LNCAP (cell line): ENCODE data around the gene MAP3K21.

Experiments used
- TF ChIP-seq, protein P1 (sequence below): fragments of 450-650 bp; IDR thresholded peaks from 2 replicates; pipeline ENCODE4 v1.5.1; 2017; ENCODE audit warnings: mild to moderate bottlenecking

Gene MAP3K21

DNA sequence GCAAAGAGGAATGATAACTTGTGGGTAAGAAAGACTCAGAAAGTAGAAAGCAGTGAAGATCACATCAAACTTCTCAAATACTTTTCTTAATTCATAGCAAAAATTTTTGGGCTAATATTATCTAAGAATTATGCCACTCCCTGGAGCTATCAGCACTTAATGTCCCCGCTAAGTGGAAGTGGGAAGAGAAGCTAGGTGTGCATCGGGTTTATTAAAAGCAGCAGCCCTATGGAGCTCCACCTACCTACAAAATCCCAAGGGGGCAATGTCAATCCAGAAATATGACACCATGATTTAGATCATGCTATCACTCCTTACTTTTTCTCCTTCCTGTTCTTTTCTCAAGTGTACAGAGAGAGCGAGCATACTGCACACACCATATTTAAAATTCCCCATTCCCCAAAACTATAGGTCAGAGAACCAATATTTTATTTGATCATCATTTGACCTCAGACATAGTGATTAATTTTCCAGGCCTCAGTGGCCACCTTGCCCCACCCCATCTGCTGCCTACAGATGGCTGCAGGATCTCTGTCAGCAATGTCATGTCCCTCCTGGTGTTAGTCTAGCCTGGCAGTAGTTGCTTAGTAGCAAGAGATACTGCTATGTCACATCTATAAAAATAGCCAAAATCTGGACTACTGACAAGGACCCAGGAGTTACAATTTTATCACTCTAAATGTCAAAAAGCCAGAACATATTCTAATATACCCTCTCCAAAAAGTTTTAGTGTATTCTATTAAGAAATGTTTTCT, 66.6 kb downstream of the MAP3K21 start:
- TF ChIP-seq, protein P1, sequence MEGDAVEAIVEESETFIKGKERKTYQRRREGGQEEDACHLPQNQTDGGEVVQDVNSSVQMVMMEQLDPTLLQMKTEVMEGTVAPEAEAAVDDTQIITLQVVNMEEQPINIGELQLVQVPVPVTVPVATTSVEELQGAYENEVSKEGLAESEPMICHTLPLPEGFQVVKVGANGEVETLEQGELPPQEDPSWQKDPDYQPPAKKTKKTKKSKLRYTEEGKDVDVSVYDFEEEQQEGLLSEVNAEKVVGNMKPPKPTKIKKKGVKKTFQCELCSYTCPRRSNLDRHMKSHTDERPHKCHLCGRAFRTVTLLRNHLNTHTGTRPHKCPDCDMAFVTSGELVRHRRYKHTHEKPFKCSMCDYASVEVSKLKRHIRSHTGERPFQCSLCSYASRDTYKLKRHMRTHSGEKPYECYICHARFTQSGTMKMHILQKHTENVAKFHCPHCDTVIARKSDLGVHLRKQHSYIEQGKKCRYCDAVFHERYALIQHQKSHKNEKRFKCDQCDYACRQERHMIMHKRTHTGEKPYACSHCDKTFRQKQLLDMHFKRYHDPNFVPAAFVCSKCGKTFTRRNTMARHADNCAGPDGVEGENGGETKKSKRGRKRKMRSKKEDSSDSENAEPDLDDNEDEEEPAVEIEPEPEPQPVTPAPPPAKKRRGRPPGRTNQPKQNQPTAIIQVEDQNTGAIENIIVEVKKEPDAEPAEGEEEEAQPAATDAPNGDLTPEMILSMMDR: no peak

DNA sequence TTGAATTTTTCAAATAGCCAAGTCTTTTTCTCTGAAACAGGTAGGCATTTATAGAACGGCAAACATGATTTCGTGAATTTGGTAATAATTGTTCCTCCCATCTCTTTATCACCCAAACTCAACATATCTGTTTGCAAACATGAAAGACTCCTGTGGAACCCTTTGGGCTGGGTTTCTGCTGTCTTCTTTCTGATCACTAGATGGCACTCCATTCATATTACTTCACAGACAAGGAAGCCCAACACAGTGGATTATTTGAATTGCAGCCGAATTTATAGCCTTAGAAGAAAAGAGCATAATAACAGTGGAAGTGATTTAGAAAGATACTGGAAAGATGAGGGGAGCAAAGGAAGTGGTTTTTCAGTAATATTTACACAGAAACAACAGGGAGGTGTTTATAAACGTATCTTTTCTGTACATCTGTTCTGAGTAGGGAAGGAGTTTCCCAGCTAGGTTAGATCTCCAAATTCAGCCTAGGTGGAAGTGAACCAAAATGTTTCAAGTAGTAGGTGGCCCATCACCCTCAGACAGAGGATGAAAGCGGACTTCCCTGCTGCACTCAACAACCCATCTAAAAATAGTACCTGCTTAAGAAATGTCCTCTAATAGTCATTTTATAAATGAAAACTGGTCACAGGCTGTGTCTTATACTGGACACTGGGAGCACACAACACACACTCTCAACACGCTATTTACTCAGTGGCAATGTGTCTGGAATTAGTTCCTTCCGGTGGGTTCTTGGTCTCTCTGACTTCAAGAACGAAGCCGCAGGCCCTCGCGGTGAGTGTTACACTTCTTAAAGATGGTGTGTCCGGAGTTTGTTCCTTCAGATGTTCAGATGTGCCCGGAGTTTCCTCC, 67.6 kb downstream of the MAP3K21 start:
- TF ChIP-seq, protein P1: peak; percentile 97

DNA sequence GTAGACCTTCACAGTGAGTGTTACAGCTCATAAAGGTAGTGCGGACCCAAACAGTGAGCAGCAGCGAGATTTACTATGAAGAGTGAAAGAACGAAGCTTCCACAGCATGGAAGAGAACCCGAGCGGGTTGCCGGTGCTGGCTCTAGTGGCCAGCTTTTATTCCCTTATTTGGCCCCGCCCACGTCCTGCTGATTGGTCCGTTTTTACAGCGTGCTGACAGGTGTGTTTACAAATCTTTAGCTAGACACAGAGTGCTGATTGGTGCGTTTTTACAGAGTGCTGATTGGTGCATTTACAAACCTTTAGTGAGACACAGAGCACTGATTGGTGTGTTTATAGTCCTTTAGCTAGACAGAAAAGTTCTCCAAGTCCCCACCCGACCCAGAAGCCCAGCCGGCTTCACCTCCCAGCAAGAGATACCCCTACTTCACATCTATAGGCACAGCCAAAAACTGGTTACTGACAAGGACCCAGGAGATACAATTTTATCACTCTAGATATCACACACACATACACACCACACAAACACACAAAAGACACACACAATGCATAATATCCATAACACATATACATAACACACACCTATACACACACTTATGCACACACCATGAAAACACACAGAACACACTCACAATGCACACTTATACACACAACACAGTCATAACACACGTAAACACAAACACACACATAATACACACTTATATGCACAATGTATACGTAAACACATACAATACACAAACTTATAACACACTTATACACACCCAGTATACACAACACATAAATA, 68.5 kb downstream of the MAP3K21 start:
- TF ChIP-seq, protein P1: no peak

DNA sequence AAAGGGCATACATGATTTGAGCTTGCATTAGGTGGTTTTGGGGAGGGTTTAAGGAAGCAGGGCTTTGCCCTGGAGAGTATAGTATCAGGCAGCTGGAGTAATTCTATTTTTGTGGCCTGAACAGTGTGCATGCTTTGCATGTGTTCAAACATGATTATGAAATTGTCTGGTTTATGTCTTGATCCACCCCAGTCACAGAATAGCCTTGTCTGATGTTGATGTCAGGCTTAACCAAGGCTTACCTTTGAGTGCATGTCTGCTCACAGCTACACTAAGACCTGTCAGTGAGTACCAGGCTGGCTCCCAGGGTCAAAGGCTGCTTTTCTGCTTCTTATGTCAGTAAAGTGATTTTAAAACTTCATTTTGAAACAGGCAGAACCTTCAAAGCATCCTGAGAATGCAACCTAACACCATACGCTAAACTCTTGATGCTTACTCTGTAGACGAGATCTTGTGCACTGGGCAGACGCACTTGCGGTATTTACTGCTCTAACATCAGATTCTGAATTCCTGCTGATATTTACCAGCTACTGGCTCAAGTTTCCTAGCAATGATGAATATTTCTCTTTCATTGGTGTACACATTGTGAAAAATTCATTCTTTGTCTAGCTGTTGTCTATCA, 78.9 kb downstream of the MAP3K21 start:
- TF ChIP-seq, protein P1: no peak

DNA sequence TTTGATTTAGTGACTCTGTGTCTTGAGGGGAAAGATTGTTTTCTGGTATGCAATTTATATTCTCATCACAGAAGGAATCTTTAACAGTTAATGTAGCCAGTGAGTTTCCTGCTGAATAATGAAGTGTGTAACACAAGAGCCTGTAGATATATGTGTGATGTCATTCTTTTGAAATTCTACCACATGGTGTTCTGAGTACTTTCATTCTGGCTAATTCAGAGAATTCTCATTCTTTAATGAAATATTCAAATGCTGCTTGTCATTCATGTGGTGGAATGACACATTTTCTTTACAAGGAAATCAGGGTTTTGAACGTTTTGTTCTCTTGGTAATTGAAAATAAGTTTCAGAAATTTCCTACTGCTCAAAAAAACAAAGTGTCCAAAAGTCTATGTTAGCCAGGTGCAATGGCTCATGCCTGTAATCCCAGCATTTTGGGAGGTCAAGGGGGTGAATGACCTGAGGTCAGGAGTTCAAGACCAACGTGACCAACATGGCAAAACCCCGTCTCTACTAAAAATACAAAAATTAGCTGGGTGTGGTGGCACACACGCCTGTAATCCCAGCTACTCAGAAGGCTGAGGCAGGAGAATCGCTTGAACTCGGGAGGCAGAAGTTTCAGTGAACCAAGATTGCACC, 79.6 kb downstream of the MAP3K21 start:
- TF ChIP-seq, protein P1: no peak

DNA sequence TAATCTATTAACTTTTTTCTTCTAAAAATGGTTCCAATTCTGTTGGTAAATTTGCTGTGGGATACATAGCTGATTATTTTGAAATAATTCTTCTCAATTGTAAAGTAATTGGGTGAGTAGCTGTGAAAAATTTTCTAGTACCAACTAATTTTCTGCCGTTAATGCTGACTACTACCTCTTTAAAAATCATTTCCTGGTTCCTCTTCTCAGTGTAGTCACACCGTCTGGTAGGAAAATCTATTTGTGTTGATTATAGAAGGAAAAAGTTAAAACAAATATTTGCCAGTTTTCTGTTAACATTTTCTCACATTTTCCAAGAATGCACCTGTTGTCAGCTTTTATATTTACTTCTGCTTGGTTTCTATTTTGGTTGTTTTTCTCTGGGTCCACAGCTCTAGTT, 82.0 kb downstream of the MAP3K21 start:
- TF ChIP-seq, protein P1: no peak

DNA sequence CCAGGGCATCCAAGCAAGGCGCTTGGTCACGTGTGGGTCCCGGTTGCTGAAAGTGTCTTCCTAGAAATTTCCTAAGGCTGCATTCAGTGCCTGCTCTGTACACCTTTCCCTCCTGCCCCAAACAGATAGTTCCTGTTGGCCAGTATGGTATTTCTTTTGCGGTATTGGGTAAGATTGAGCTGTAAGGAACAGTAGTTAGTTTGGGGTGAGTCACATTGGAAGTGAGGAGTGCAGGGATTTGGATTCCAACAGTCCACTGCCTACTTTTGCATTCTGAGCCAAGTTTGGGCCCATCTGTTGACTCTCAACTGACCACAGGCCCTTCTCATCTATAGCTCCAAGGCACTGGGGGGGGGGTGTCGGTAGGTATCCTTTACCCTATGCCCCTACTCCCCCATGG, 83.4 kb downstream of the MAP3K21 start:
- TF ChIP-seq, protein P1: no peak
